ENCODE results near the gene CDH9. TPM values are rescaled to one million over a fixed set of nuclear protein-coding genes. Genes with fewer than 3 reads are reported as not detected.

Gene CDH9
- total RNA-seq, 4 donors from 2014 or later = not detected

- no peak for DNase-seq (ENCODE audit: low spot score in 2 of 2)
- intact Hi-C loops (cut with DNase I; ENCODE audit: low total_unique reads) = no loop called here
- no peak overlapping the region for H3K4me3 ChIP-seq (ENCODE audit: low read depth, poor library complexity, severe bottlenecking)
- no peak for TF ChIP-seq POLR2A (IDR thresholded peaks at IDR 0.05)
- TF ChIP-seq CTCF (IDR thresholded peaks at IDR 0.05) = no peak
- 74 to 85% methylated on average over 5 of the region's 5 CpGs for WGBS, 2 donors
Measured at GRCh38 chr5:26883375-26883774, 155.0 kb downstream of the CDH9 start.

- H3K4me3 ChIP-seq (ENCODE audit: low read depth, poor library complexity, severe bottlenecking) = no peak overlapping the region
- no peak for TF ChIP-seq CTCF (IDR thresholded peaks at IDR 0.05)
- TF ChIP-seq POLR2A (IDR thresholded peaks at IDR 0.05) = no peak
- intact Hi-C loops (cut with DNase I; ENCODE audit: low total_unique reads) = no loop called here
- no peak for DNase-seq (ENCODE audit: low spot score in 2 of 2)
- 44 to 46% methylated on average over 2 of the region's 2 CpGs for WGBS, 2 donors
Measured at GRCh38 chr5:26881901-26882300, 156.5 kb downstream of the CDH9 start.

- TF ChIP-seq CTCF (IDR thresholded peaks at IDR 0.05) = no peak
- no peak for TF ChIP-seq POLR2A (IDR thresholded peaks at IDR 0.05)
- no peak for DNase-seq (ENCODE audit: low spot score in 2 of 2)
- H3K4me3 ChIP-seq (ENCODE audit: low read depth, poor library complexity, severe bottlenecking) = no peak overlapping the region
- WGBS, 2 donors = 80 to 83% methylated on average over 4 of the region's 4 CpGs
- intact Hi-C loops (cut with DNase I; ENCODE audit: low total_unique reads) = no loop called here
Measured at GRCh38 chr5:26877154-26877553, 161.2 kb downstream of the CDH9 start.

- no peak for TF ChIP-seq POLR2A (IDR thresholded peaks at IDR 0.05)
- TF ChIP-seq CTCF (IDR thresholded peaks at IDR 0.05) = no peak
- no peak overlapping the region for H3K4me3 ChIP-seq (ENCODE audit: low read depth, poor library complexity, severe bottlenecking)
- intact Hi-C loops (cut with DNase I; ENCODE audit: low total_unique reads) = no loop called here
- WGBS, 2 donors = 68 to 70% methylated on average over 3 of the region's 3 CpGs
- DNase-seq (ENCODE audit: low spot score in 2 of 2) = no peak
Measured at GRCh38 chr5:26872337-26872736, 166.0 kb downstream of the CDH9 start.

- TF ChIP-seq POLR2A (IDR thresholded peaks at IDR 0.05) (no peak), CTCF (IDR thresholded peaks at IDR 0.05) (no peak)
- no peak for DNase-seq (ENCODE audit: low spot score in 2 of 2)
- intact Hi-C loops (cut with DNase I; ENCODE audit: low total_unique reads) = no loop called here
- no peak overlapping the region for H3K4me3 ChIP-seq (ENCODE audit: low read depth, poor library complexity, severe bottlenecking)
- WGBS, 2 donors = 82 to 96% methylated on average over 1 of the region's 1 CpG
Measured at GRCh38 chr5:26869781-26870180, 168.6 kb downstream of the CDH9 start.

GRCh38 chr5:26868504-26868903 lies 169.9 kb downstream of the CDH9 start:
- no peak overlapping the region for H3K4me3 ChIP-seq (ENCODE audit: low read depth, poor library complexity, severe bottlenecking)
- intact Hi-C loops (cut with DNase I; ENCODE audit: low total_unique reads) = no loop called here
- no peak for TF ChIP-seq POLR2A (IDR thresholded peaks at IDR 0.05)
- TF ChIP-seq CTCF (IDR thresholded peaks at IDR 0.05) = no peak
- no peak for DNase-seq (ENCODE audit: low spot score in 2 of 2)
- 86 to 89% methylated on average over 3 of the region's 3 CpGs for WGBS, 2 donors
